ENCODE data around the gene CELF2.

Gene CELF2

DNA sequence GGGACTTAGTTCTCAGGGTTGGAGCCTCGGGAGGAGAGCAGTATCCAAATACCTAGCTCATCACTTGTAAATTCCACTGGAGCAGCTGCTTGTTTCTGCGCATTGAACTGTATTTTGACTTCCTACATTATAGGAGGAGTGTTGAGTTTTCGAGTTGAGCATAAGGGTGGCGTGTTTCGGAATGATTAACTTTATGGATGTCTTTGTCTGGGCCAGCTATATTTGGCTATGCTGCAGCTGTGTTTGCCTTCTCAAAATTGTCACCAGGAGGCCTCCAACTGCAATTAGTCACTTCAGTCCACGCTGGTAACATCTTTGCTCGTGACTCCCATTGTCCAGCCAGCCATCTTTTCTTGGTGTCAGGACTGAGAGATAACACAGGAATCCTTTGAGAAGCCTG, 9.1 kb downstream of the CELF2 start:
- no peak for ATAC-seq
- TF ChIP-seq TOX (CRISPR knock-in tag; IDR thresholded peaks at IDR 0.05; ENCODE audit: borderline replicate concordance) (no peak), ZC3H10 (CRISPR knock-in tag; IDR thresholded peaks at IDR 0.05) (no peak), GLIS3 (CRISPR knock-in tag; IDR thresholded peaks at IDR 0.05) (no peak), BACH2 (CRISPR knock-in tag; IDR thresholded peaks at IDR 0.05; ENCODE audit: borderline replicate concordance) (no peak), ISL1 (CRISPR knock-in tag; IDR thresholded peaks at IDR 0.05) (no peak), ZNF565 (CRISPR knock-in tag; conservative IDR thresholded peaks at IDR 0.05; ENCODE audit: low read depth) (no peak), ZNF70 (CRISPR knock-in tag; IDR thresholded peaks at IDR 0.05) (no peak), TCF4 (CRISPR knock-in tag; IDR thresholded peaks at IDR 0.05; ENCODE audit: borderline replicate concordance) (no peak), ZFP30 (CRISPR knock-in tag; IDR thresholded peaks at IDR 0.05) (no peak), ARNTL (CRISPR knock-in tag; IDR thresholded peaks at IDR 0.05; ENCODE audit: borderline replicate concordance, low read depth) (no peak), ZNF8 (CRISPR knock-in tag; IDR thresholded peaks at IDR 0.05) (no peak), PPARA (CRISPR knock-in tag; IDR thresholded peaks at IDR 0.05; ENCODE audit: borderline replicate concordance) (no peak), ZFP3 (CRISPR knock-in tag; IDR thresholded peaks at IDR 0.05) (no peak), ESRRG (CRISPR knock-in tag; IDR thresholded peaks at IDR 0.05) (no peak), SNAI2 (CRISPR knock-in tag; IDR thresholded peaks at IDR 0.05) (no peak), CSDC2 (CRISPR knock-in tag; IDR thresholded peaks at IDR 0.05) (no peak)
- TF ChIP-seq, protein P1, sequence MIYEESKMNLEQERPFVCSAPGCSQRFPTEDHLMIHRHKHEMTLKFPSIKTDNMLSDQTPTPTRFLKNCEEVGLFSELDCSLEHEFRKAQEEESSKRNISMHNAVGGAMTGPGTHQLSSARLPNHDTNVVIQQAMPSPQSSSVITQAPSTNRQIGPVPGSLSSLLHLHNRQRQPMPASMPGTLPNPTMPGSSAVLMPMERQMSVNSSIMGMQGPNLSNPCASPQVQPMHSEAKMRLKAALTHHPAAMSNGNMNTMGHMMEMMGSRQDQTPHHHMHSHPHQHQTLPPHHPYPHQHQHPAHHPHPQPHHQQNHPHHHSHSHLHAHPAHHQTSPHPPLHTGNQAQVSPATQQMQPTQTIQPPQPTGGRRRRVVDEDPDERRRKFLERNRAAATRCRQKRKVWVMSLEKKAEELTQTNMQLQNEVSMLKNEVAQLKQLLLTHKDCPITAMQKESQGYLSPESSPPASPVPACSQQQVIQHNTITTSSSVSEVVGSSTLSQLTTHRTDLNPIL (CRISPR knock-in tag; IDR thresholded peaks at IDR 0.05; ENCODE audit: low read depth), result no peak
- TF ChIP-seq, protein P2, sequence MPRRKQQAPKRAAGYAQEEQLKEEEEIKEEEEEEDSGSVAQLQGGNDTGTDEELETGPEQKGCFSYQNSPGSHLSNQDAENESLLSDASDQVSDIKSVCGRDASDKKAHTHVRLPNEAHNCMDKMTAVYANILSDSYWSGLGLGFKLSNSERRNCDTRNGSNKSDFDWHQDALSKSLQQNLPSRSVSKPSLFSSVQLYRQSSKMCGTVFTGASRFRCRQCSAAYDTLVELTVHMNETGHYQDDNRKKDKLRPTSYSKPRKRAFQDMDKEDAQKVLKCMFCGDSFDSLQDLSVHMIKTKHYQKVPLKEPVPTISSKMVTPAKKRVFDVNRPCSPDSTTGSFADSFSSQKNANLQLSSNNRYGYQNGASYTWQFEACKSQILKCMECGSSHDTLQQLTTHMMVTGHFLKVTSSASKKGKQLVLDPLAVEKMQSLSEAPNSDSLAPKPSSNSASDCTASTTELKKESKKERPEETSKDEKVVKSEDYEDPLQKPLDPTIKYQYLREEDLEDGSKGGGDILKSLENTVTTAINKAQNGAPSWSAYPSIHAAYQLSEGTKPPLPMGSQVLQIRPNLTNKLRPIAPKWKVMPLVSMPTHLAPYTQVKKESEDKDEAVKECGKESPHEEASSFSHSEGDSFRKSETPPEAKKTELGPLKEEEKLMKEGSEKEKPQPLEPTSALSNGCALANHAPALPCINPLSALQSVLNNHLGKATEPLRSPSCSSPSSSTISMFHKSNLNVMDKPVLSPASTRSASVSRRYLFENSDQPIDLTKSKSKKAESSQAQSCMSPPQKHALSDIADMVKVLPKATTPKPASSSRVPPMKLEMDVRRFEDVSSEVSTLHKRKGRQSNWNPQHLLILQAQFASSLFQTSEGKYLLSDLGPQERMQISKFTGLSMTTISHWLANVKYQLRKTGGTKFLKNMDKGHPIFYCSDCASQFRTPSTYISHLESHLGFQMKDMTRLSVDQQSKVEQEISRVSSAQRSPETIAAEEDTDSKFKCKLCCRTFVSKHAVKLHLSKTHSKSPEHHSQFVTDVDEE (CRISPR knock-in tag; IDR thresholded peaks at IDR 0.05), result no peak
- TF ChIP-seq, protein P3, sequence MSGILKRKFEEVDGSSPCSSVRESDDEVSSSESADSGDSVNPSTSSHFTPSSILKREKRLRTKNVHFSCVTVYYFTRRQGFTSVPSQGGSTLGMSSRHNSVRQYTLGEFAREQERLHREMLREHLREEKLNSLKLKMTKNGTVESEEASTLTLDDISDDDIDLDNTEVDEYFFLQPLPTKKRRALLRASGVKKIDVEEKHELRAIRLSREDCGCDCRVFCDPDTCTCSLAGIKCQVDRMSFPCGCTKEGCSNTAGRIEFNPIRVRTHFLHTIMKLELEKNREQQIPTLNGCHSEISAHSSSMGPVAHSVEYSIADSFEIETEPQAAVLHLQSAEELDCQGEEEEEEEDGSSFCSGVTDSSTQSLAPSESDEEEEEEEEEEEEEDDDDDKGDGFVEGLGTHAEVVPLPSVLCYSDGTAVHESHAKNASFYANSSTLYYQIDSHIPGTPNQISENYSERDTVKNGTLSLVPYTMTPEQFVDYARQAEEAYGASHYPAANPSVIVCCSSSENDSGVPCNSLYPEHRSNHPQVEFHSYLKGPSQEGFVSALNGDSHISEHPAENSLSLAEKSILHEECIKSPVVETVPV (CRISPR knock-in tag; IDR thresholded peaks at IDR 0.05), result no peak

DNA sequence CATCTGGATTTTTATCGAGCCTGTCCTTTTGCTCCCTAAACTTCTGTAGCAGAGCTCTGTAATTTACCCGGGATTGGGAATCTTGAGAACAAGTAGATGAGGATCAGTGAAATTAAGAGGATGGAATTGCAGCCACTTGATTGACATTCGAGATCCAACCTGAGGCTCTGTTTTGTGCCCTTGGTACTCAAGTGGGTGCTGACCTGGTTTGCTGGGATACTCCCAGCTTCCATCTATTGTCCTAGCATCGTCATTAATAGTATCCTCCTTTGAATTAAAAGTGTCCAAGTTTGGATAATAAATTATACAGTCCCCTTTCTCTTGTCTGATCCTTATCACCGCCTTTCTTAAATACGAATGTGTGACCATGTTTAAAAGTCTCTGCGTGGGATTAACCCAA, 17.1 kb downstream of the CELF2 start:
- no peak for TF ChIP-seq TCF4 (CRISPR knock-in tag; IDR thresholded peaks at IDR 0.05; ENCODE audit: borderline replicate concordance)
- no peak for ATAC-seq

DNA sequence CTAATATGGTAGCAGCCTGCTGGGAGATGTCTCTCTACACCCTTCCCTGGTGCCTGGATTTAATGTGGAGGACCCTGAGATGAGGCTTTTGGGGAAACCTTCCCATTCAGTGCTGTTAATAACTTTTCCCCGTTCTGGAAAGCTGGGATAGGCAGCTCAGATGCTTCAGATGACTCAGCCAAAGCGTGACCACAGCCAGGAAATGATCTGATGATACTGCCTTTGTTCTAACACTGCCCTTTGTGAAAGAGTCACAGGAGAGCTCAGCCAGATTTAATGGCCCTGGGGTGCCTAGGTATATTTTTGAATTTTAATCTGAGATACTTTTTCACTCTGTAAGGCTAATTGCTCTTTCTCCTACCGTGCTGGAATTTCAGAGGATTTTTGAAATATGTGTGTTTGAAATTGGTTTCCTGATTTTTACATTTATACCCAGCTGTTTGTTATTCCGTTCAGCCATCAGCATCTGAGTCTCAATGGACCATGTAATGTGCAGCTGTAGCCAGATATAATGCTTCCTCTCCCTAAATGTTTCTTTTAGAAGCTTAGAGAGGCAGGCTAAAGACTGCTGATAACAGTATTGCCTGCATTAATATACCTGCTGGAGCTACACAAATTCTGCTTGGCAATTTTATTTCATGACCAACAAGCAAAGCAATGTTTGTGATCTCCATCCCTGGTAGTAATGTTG, 17.8 kb downstream of the CELF2 start:
- TF ChIP-seq, protein P1 (CRISPR knock-in tag; IDR thresholded peaks at IDR 0.05; ENCODE audit: low read depth), result no peak
- TF ChIP-seq ZFP30 (CRISPR knock-in tag; IDR thresholded peaks at IDR 0.05) (no peak), GLIS3 (CRISPR knock-in tag; IDR thresholded peaks at IDR 0.05) (no peak)
- TF ChIP-seq, protein P3 (CRISPR knock-in tag; IDR thresholded peaks at IDR 0.05), result no peak
- TF ChIP-seq, protein P4, sequence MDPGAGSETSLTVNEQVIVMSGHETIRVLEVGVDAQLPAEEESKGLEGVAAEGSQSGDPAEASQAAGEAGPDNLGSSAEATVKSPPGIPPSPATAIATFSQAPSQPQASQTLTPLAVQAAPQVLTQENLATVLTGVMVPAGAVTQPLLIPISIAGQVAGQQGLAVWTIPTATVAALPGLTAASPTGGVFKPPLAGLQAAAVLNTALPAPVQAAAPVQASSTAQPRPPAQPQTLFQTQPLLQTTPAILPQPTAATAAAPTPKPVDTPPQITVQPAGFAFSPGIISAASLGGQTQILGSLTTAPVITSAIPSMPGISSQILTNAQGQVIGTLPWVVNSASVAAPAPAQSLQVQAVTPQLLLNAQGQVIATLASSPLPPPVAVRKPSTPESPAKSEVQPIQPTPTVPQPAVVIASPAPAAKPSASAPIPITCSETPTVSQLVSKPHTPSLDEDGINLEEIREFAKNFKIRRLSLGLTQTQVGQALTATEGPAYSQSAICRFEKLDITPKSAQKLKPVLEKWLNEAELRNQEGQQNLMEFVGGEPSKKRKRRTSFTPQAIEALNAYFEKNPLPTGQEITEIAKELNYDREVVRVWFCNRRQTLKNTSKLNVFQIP (CRISPR knock-in tag; IDR thresholded peaks at IDR 0.05; ENCODE audit: borderline replicate concordance, low read depth), result no peak
- ATAC-seq, result no peak

Measured in SK-N-SH treated with all-trans-retinoic acid at 6 μM for 48 hours (cell line).